ENCODE results near the gene PIP4P1. TPM values are rescaled to one million over a fixed set of nuclear protein-coding genes. Genes with fewer than 3 reads are reported as not detected.
"Not testable (repeated sequence)": the region's sequence is repeated elsewhere in the genome, so short reads cannot be mapped to it uniquely, and the experiment has no call there.

Gene PIP4P1
- total RNA-seq (2021) = 32.4 and 34.9 TPM in 2 replicates
- percentile 87 among the genes with signal in this experiment for Bru-seq, nascent RNA
- BruChase-seq, experiment 1, labeled RNA remaining after a 2-hour chase = percentile 90 among the genes with signal in this experiment
- percentile 72 among the genes with signal in this experiment for BruChase-seq, experiment 2, labeled RNA remaining after a 6-hour chase
- long read RNA-seq, transcript PIP4P1-201 (7 exons, 1,961 nt) = major isoform, 21 of 52 reads
- long read RNA-seq, transcript PIP4P1-202 (7 exons, 1,696 nt) = minor isoform, 17 of 52 reads
- long read RNA-seq, partial matches to known transcripts = 10 of 52 reads
- long read RNA-seq, other reads (novel, unspliced or antisense) = 3 of 52 reads

GRCh38 chr14:20461225-20462141 is at the start of gene PIP4P1:
PIP4P1 (minus strand) TSS chr14:20461434; CDS start chr14:20461325, 109 bp downstream.
- BruUV-seq (replicated peaks) = no TSS peak
- TF ChIP-seq, protein P1, sequence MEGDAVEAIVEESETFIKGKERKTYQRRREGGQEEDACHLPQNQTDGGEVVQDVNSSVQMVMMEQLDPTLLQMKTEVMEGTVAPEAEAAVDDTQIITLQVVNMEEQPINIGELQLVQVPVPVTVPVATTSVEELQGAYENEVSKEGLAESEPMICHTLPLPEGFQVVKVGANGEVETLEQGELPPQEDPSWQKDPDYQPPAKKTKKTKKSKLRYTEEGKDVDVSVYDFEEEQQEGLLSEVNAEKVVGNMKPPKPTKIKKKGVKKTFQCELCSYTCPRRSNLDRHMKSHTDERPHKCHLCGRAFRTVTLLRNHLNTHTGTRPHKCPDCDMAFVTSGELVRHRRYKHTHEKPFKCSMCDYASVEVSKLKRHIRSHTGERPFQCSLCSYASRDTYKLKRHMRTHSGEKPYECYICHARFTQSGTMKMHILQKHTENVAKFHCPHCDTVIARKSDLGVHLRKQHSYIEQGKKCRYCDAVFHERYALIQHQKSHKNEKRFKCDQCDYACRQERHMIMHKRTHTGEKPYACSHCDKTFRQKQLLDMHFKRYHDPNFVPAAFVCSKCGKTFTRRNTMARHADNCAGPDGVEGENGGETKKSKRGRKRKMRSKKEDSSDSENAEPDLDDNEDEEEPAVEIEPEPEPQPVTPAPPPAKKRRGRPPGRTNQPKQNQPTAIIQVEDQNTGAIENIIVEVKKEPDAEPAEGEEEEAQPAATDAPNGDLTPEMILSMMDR (conservative IDR thresholded peaks at IDR 0.05; ENCODE audit: low read depth, low read length) = no peak
- TF ChIP-seq EZH2 (IDR thresholded peaks at IDR 0.05; ENCODE audit: borderline replicate concordance, low read depth, low read length, poor library complexity, severe bottlenecking) = no peak
- Histone ChIP-seq H3K4me3 (ENCODE audit: low read depth, low read length, poor library complexity, severe bottlenecking) (peak within 1 kb of the TSS; percentile 86), H3K27me3 (replicated peaks; ENCODE audit: insufficient read depth, low read depth, low read length, poor library complexity) (no peaks in the 10 kb centered on the region), H3K36me3 (ENCODE audit: insufficient read depth, low read length, poor library complexity, severe bottlenecking) (peaks cover 34% of the 10 kb centered on the region), H3K27ac (ENCODE audit: low read depth, low read length, poor library complexity, severe bottlenecking) (peak within 1 kb of the TSS; percentile 91), H3K4me1 (ENCODE audit: insufficient read depth, low read length, poor library complexity, severe bottlenecking) (peaks cover 15% of the 10 kb centered on the region), H3K9me3 (ENCODE audit: low read depth, low read length, poor library complexity, severe bottlenecking) (no peaks in the 10 kb centered on the region)
- ChIA-PET CTCF (interaction anchor here (0.6 kb wide), 1 partner anchor 20 kb away, joined by 3 read pairs; no protein-coding TSS in a partner anchor), POLR2A (ENCODE audit: low non-redundant PET) (interaction anchor here (0.6 to 1.2 kb wide), 5 partner anchors 8 to 405 kb away, joined by 3 to 5 read pairs (median 3); partner anchors contain the start of genes PNP and TEP1)
- intact Hi-C loops (cut with micrococcal nuclease; ENCODE audit: unreplicated experiment) = loop anchor here (5.0 kb wide), 1 partner anchor 221 kb away; the partner anchor contains the start of gene RNASE4
- DNase-seq (ENCODE audit: low spot score) = peak; percentile 100

- no peaks in the 10 kb centered on the region for H3K27me3 ChIP-seq (replicated peaks; ENCODE audit: insufficient read depth, low read depth, low read length, poor library complexity)
- no peaks in the 10 kb centered on the region for H3K9me3 ChIP-seq (ENCODE audit: low read depth, low read length, poor library complexity, severe bottlenecking)
- H3K4me1 ChIP-seq (ENCODE audit: insufficient read depth, low read length, poor library complexity, severe bottlenecking) = no peaks in the 10 kb centered on the region
- intact Hi-C loops (cut with micrococcal nuclease; ENCODE audit: unreplicated experiment) = no loop called here
- no TSS peak for BruUV-seq (replicated peaks)
- H3K4me3 ChIP-seq (ENCODE audit: low read depth, low read length, poor library complexity, severe bottlenecking) = no peak overlapping the region
- no peak for TF ChIP-seq EZH2 (IDR thresholded peaks at IDR 0.05; ENCODE audit: borderline replicate concordance, low read depth, low read length, poor library complexity, severe bottlenecking)
- TF ChIP-seq, protein P1 (conservative IDR thresholded peaks at IDR 0.05; ENCODE audit: low read depth, low read length) = no peak
- H3K36me3 ChIP-seq (ENCODE audit: insufficient read depth, low read length, poor library complexity, severe bottlenecking) = no peaks in the 10 kb centered on the region
- POLR2A ChIA-PET (ENCODE audit: low non-redundant PET) = no interaction called here
- CTCF ChIA-PET = no interaction called here
- no peak overlapping the region for H3K27ac ChIP-seq (ENCODE audit: low read depth, low read length, poor library complexity, severe bottlenecking)
- DNase-seq (ENCODE audit: low spot score) = no peak
These were observed 47.1 kb upstream of the PIP4P1 start for GRCh38 chr14:20508367-20508766.

DNA sequence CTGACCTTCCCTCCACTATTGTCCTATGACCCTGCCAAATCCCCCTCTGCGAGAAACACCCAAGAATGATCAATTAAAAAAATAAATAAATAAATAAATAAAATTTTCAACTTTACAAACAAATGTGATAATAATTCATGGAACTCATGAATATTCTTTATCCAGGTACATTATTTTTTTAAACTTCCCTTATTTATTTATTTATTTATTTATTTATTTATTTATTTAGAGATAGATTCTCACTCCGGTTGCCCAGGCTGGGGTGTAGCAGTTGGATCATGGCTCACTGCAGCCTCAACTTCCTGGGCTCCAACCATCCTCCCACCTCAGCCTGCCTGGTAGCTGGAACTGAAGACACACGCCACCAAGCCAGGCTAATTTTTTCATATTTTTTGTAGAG is 46.3 kb upstream of the PIP4P1 start:
- POLR2A ChIA-PET (ENCODE audit: low non-redundant PET); H3K27ac ChIP-seq (ENCODE audit: low read depth, low read length, poor library complexity, severe bottlenecking); H3K9me3 ChIP-seq (ENCODE audit: low read depth, low read length, poor library complexity, severe bottlenecking); H3K4me1 ChIP-seq (ENCODE audit: insufficient read depth, low read length, poor library complexity, severe bottlenecking); intact Hi-C loops (cut with micrococcal nuclease; ENCODE audit: unreplicated experiment); BruUV-seq (replicated peaks); CTCF ChIA-PET; H3K4me3 ChIP-seq (ENCODE audit: low read depth, low read length, poor library complexity, severe bottlenecking); H3K36me3 ChIP-seq (ENCODE audit: insufficient read depth, low read length, poor library complexity, severe bottlenecking); DNase-seq (ENCODE audit: low spot score); H3K27me3 ChIP-seq (replicated peaks; ENCODE audit: insufficient read depth, low read depth, low read length, poor library complexity): not testable (repeated sequence)

- intact Hi-C loops (cut with micrococcal nuclease; ENCODE audit: unreplicated experiment); CTCF ChIA-PET: not testable (repeated sequence)
These were observed 45.5 kb upstream of the PIP4P1 start for GRCh38 chr14:20506752-20507151.

DNA sequence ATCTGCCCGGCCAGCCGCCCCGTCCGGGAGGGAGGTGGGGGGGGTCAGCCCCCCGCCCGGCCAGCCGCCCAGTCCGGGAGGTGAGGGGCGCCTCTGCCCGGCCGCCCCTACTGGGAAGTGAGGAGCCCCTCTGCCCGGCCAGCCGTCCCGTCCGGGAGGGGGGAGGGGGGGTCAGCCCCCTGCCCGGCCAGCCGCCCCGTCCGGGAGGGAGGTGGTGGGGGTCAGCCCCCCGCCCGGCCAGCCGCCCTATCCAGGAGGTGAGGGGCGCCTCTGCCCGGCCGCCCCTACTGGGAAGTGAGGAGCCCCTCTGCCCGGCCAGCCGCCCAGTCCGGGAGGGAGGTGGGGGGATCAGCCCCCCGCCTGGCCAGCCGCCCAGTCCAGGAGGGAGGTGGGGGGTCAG is 45.0 kb upstream of the PIP4P1 start:
- H3K27me3 ChIP-seq (replicated peaks; ENCODE audit: insufficient read depth, low read depth, low read length, poor library complexity); DNase-seq (ENCODE audit: low spot score); POLR2A ChIA-PET (ENCODE audit: low non-redundant PET); BruUV-seq (replicated peaks); H3K36me3 ChIP-seq (ENCODE audit: insufficient read depth, low read length, poor library complexity, severe bottlenecking); CTCF ChIA-PET; H3K4me3 ChIP-seq (ENCODE audit: low read depth, low read length, poor library complexity, severe bottlenecking); H3K27ac ChIP-seq (ENCODE audit: low read depth, low read length, poor library complexity, severe bottlenecking); intact Hi-C loops (cut with micrococcal nuclease; ENCODE audit: unreplicated experiment); H3K4me1 ChIP-seq (ENCODE audit: insufficient read depth, low read length, poor library complexity, severe bottlenecking); H3K9me3 ChIP-seq (ENCODE audit: low read depth, low read length, poor library complexity, severe bottlenecking): not testable (repeated sequence)

More at GRCh38 chr14:20506752-20507151, 45.5 kb upstream of the PIP4P1 start:
- H3K36me3 ChIP-seq (ENCODE audit: insufficient read depth, low read length, poor library complexity, severe bottlenecking); H3K27me3 ChIP-seq (replicated peaks; ENCODE audit: insufficient read depth, low read depth, low read length, poor library complexity); BruUV-seq (replicated peaks); POLR2A ChIA-PET (ENCODE audit: low non-redundant PET); H3K9me3 ChIP-seq (ENCODE audit: low read depth, low read length, poor library complexity, severe bottlenecking); DNase-seq (ENCODE audit: low spot score); H3K4me3 ChIP-seq (ENCODE audit: low read depth, low read length, poor library complexity, severe bottlenecking); H3K27ac ChIP-seq (ENCODE audit: low read depth, low read length, poor library complexity, severe bottlenecking); H3K4me1 ChIP-seq (ENCODE audit: insufficient read depth, low read length, poor library complexity, severe bottlenecking): not testable (repeated sequence)

Data from A673 (cell line).